ENCODE measurements around the gene CEP112.

DNA sequence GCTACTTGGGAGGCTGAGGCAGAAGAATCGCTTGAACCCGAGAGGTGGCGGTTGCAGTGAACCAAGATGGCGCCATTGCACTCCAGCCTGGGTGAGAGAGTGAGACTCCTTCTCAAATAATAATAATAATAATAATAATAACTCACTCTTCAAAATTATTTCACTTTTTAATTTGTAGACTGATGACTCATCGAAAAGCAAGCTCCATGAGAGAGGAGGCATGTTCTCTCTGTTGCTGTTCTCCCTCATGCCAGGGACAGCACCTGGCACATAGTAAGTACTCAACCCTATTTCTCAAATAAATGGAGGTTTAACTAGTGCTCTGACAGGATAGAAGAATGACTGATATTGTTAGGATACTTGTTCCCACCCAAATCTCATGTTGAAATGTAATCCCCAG, 265.3 kb downstream of the CEP112 start:
- TF ChIP-seq FOXA1 (IDR thresholded peaks at IDR 0.05) (no peak), ZNF384 (IDR thresholded peaks at IDR 0.05) (no peak), ELF4 (IDR thresholded peaks at IDR 0.05) (no peak), ARNT (IDR thresholded peaks at IDR 0.05) (no peak), SP1 (IDR thresholded peaks at IDR 0.05) (no peak), SUZ12 (IDR thresholded peaks at IDR 0.05) (no peak), NFRKB (IDR thresholded peaks at IDR 0.05) (no peak), BHLHE40 (IDR thresholded peaks at IDR 0.05; ENCODE audit: borderline replicate concordance) (no peak), HDGF (IDR thresholded peaks at IDR 0.05; ENCODE audit: borderline replicate concordance) (no peak)
- TF ChIP-seq, protein P1, sequence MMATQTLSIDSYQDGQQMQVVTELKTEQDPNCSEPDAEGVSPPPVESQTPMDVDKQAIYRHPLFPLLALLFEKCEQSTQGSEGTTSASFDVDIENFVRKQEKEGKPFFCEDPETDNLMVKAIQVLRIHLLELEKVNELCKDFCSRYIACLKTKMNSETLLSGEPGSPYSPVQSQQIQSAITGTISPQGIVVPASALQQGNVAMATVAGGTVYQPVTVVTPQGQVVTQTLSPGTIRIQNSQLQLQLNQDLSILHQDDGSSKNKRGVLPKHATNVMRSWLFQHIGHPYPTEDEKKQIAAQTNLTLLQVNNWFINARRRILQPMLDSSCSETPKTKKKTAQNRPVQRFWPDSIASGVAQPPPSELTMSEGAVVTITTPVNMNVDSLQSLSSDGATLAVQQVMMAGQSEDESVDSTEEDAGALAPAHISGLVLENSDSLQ (IDR thresholded peaks at IDR 0.05), result no peak

All from HEK293T (cell line).